Upper lobe of left lung (tissue), 6 donors: ENCODE data around the gene LSM8. TPM values are rescaled to one million over a fixed set of nuclear protein-coding genes. Genes with fewer than 3 reads are reported as not detected.
A peak's percentile ranks its signal among the peaks of the same experiment; 100 is the strongest.

Source experiments
- ATAC-seq, 2 donors: fragments of 200-7000 bp; cut with Tn5 transposase; one replicate each; pipeline ENCODE4 v1.9.1; 2022; ENCODE audit warnings: mild to moderate bottlenecking in 2 of 2, moderate library complexity in 2 of 2; ENCODE audit not compliant: low FRiP score in 2 of 2
- DNase-seq, 2 donors: peaks; one replicate each; pipeline ENCODE4 v3.0.0-alpha.2; 2019 to 2020
- H3K27ac ChIP-seq, 4 donors: fragments of 200-600 bp; sonication (generic); one replicate each; pipeline ENCODE4 v1.5.1; 2016 to 2019
- H3K27me3 ChIP-seq, 4 donors: fragments of 200-600 bp; sonication (generic); one replicate each; pipeline ENCODE4 v1.5.1; 2017 to 2019
- H3K36me3 ChIP-seq, 4 donors: fragments of 200-600 bp; sonication (generic); one replicate each; pipeline ENCODE4 v1.5.1; 2016 to 2019
- H3K4me1 ChIP-seq, 4 donors: fragments of 200-600 bp; sonication (generic); one replicate each; pipeline ENCODE4 v1.5.1; 2018 to 2019
- H3K4me3 ChIP-seq, 4 donors: fragments of 200-600 bp; sonication (generic); one replicate each; pipeline ENCODE4 v1.5.1; 2017 to 2019; ENCODE audit warnings: mild to moderate bottlenecking in 2 of 4, moderate library complexity in 1 of 4
- H3K9me3 ChIP-seq, 4 donors: fragments of 200-600 bp; sonication (generic); one replicate each; pipeline ENCODE4 v1.5.1; 2018 to 2019
- EP300 ChIP-seq, 4 donors: sonication (generic); formaldehyde crosslinking; IDR thresholded peaks; one replicate each; pipeline ENCODE4 v1.5.1; 2017; ENCODE audit warnings: antibody characterized with exemption in 4 of 4, control low read depth in 2 of 4
- POLR2A ChIP-seq, 4 donors: fragments of 450-650 bp; IDR thresholded peaks; one replicate each; pipeline ENCODE4 v1.5.1; 2016 to 2017; ENCODE audit warnings: antibody characterized with exemption in 4 of 4, mild to moderate bottlenecking in 2 of 4
- POLR2AphosphoS5 ChIP-seq, 2 donors: sonication (generic); formaldehyde crosslinking; IDR thresholded peaks; one replicate each; pipeline ENCODE4 v1.5.1; 2017; ENCODE audit warnings: antibody characterized with exemption in 2 of 2
- WGBS, 2 donors: methylation state at CpG; one replicate each; pipeline ENCODE4 v1.1.5; 2017 to 2018; 5-methylcytosine and 5-hydroxymethylcytosine counted together
- total RNA-seq, 6 donors: library from RNA; depleted of rRNA in 4 of 6; stranded (reverse); fragments of >200 nt in 4 of 6; gene quantifications; one replicate each; pipeline versions ENCODE4 v1.1.0 to v1.2.1, GENCODE V29; 2016 to 2021
- TF ChIP-seq, protein P1 (sequence below), 6 experiments: fragments of 450-650 bp in 4 of 6; fragments of 200-600 bp in 2 of 6; sonication (generic) in 2 of 6; IDR thresholded peaks; one replicate each; pipeline ENCODE4 v1.5.1; 2016 to 2019; ENCODE audit warnings: antibody characterized with exemption in 6 of 6
- donor health status: DM: no; HTN: no; CAD: no; lungs with moderate emphysema.
- donor health status: DM: no; HTN: yes; CAD: no; lungs with severe emphysema.

Gene LSM8
- total RNA-seq, 6 donors from 2014 or later, result 17.1 to 32.1 (median 22.9) TPM

DNA sequence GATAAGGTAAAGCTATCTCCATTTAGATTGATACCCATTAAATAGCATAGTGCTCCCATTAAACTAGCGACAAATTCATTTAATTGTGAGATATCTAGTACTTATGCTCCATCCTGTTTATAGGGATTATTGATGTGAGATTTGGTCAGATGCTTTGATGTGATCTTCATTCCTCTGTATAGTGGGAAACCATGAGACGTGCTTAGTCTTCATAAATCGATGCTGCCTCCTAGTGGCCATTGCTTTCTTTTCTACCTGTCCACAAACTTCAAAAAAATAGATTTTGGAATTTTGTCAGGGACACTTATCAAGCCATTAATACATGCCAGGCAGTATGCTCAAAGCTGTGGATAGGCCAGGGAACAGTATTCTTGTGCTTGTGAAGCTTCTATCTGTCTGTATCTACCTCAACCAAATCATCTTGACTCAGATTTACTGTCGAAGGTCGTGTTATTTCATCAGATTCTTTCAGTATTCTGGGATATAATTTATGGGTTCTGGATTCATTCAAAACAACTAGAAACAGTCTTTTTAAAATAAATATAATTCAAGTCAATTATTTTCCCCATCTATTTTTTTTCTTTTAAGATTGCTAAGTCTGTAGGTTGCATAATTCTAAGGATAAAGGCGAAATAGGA, 12.0 kb downstream of the LSM8 start:
- WGBS, 2 donors, result 48 to 50% methylated on average over 6 of the region's 6 CpGs
- ATAC-seq, result peak in 1 of 2 donors; percentile 78
- no peak overlapping the region for H3K27ac ChIP-seq
- no peaks in the 10 kb centered on the region for H3K4me1 ChIP-seq
- no peaks in the 10 kb centered on the region for H3K9me3 ChIP-seq
- peak in 1 of 2 donors; percentile 46 for DNase-seq
- H3K4me3 ChIP-seq, result no peak overlapping the region
- TF ChIP-seq, protein P1, sequence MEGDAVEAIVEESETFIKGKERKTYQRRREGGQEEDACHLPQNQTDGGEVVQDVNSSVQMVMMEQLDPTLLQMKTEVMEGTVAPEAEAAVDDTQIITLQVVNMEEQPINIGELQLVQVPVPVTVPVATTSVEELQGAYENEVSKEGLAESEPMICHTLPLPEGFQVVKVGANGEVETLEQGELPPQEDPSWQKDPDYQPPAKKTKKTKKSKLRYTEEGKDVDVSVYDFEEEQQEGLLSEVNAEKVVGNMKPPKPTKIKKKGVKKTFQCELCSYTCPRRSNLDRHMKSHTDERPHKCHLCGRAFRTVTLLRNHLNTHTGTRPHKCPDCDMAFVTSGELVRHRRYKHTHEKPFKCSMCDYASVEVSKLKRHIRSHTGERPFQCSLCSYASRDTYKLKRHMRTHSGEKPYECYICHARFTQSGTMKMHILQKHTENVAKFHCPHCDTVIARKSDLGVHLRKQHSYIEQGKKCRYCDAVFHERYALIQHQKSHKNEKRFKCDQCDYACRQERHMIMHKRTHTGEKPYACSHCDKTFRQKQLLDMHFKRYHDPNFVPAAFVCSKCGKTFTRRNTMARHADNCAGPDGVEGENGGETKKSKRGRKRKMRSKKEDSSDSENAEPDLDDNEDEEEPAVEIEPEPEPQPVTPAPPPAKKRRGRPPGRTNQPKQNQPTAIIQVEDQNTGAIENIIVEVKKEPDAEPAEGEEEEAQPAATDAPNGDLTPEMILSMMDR (IDR thresholded peaks at IDR 0.05), result peak; percentile 35 to 70 (median 59)
- no peak for TF ChIP-seq EP300 (IDR thresholded peaks at IDR 0.05)
- TF ChIP-seq POLR2A (IDR thresholded peaks at IDR 0.05), result no peak
- no peak for TF ChIP-seq POLR2AphosphoS5 (IDR thresholded peaks at IDR 0.05)
- H3K36me3 ChIP-seq, result peaks cover 4 to 29% (median 5%) of the 10 kb centered on the region in 4 donors
- H3K27me3 ChIP-seq, result no peaks in the 10 kb centered on the region

- ATAC-seq, result no peak
- Histone ChIP-seq H3K9me3 (no peaks in the 10 kb centered on the region), H3K27me3 (no peaks in the 10 kb centered on the region), H3K4me3 (no peak overlapping the region), H3K36me3 (no peaks in the 10 kb centered on the region), H3K4me1 (no peaks in the 10 kb centered on the region), H3K27ac (no peak overlapping the region)
- no peak for TF ChIP-seq POLR2A (IDR thresholded peaks at IDR 0.05)
- TF ChIP-seq POLR2AphosphoS5 (IDR thresholded peaks at IDR 0.05), result no peak
- TF ChIP-seq EP300 (IDR thresholded peaks at IDR 0.05), result no peak
- TF ChIP-seq, protein P1 (IDR thresholded peaks at IDR 0.05), result no peak
- WGBS, 2 donors, result 74% methylated on average over 2 of the region's 2 CpGs
- DNase-seq, result no peak
Measured at GRCh38 chr7:118202061-118202460, 18.1 kb downstream of the LSM8 start.

- 16 to 18% methylated on average over 26 to 49 of the region's 49 CpGs for WGBS, 2 donors
- ATAC-seq (peak; percentile 66 to 91), DNase-seq (peak; percentile 73 to 89)
- H3K4me3 ChIP-seq, result peak overlapping the region; percentile 11 to 56 (median 46)
- H3K27me3 ChIP-seq, result no peaks in the 10 kb centered on the region
- peak in 1 of 2 donors; percentile 19 for TF ChIP-seq POLR2AphosphoS5 (IDR thresholded peaks at IDR 0.05)
- TF ChIP-seq, protein P1 (IDR thresholded peaks at IDR 0.05), result no peak
- peak in 1 of 4 donors; percentile 34 for TF ChIP-seq POLR2A (IDR thresholded peaks at IDR 0.05)
- TF ChIP-seq EP300 (IDR thresholded peaks at IDR 0.05), result no peak
- H3K36me3 ChIP-seq, result no peaks in the 10 kb centered on the region
- H3K27ac ChIP-seq, result peak overlapping the region in 1 of 4 donors; percentile 1
- no peaks in the 10 kb centered on the region for H3K9me3 ChIP-seq
- H3K4me1 ChIP-seq, result peaks cover 0 to 11% (median 7%) of the 10 kb centered on the region in 4 donors
Measured at GRCh38 chr7:118214051-118214832, 30.3 kb downstream of the LSM8 start.

GRCh38 chr7:118214833-118215182, 30.8 kb downstream of the LSM8 start:
- ATAC-seq (no peak), DNase-seq (no peak)
- Histone ChIP-seq H3K27ac (no peak overlapping the region), H3K36me3 (no peaks in the 10 kb centered on the region), H3K4me3 (peak overlapping the region; percentile 11 to 56 (median 46)), H3K4me1 (peaks cover 0 to 11% (median 7%) of the 10 kb centered on the region in 4 donors), H3K9me3 (no peaks in the 10 kb centered on the region), H3K27me3 (no peaks in the 10 kb centered on the region)
- WGBS, 2 donors, result 31 to 35% methylated on average over 3 of the region's 3 CpGs
- TF ChIP-seq EP300 (IDR thresholded peaks at IDR 0.05), result no peak
- TF ChIP-seq POLR2AphosphoS5 (IDR thresholded peaks at IDR 0.05), result no peak
- TF ChIP-seq, protein P1 (IDR thresholded peaks at IDR 0.05), result no peak
- TF ChIP-seq POLR2A (IDR thresholded peaks at IDR 0.05), result no peak
